ENCODE results near the gene SPINT3.

- TF ChIP-seq EP300 (IDR thresholded peaks at IDR 0.05) (no peak), POLR2A (IDR thresholded peaks at IDR 0.05; ENCODE audit: low read depth) (no peak)
- TF ChIP-seq, protein P1, sequence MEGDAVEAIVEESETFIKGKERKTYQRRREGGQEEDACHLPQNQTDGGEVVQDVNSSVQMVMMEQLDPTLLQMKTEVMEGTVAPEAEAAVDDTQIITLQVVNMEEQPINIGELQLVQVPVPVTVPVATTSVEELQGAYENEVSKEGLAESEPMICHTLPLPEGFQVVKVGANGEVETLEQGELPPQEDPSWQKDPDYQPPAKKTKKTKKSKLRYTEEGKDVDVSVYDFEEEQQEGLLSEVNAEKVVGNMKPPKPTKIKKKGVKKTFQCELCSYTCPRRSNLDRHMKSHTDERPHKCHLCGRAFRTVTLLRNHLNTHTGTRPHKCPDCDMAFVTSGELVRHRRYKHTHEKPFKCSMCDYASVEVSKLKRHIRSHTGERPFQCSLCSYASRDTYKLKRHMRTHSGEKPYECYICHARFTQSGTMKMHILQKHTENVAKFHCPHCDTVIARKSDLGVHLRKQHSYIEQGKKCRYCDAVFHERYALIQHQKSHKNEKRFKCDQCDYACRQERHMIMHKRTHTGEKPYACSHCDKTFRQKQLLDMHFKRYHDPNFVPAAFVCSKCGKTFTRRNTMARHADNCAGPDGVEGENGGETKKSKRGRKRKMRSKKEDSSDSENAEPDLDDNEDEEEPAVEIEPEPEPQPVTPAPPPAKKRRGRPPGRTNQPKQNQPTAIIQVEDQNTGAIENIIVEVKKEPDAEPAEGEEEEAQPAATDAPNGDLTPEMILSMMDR (IDR thresholded peaks at IDR 0.05), result no peak
Measured at GRCh38 chr20:45503403-45503802, 12.0 kb downstream of the SPINT3 start.

Data from esophagus muscularis mucosa (tissue), 4 donors.